Breast epithelium (tissue), 4 donors: Measurements from ENCODE around the gene CLSTN2. TPM values are rescaled to one million over a fixed set of nuclear protein-coding genes. Genes with fewer than 3 reads are reported as not detected.

ENCODE experiments used
- DNase-seq, 2 donors: peaks; one replicate each; pipeline ENCODE4 v3.0.0-alpha.2; 2019; ENCODE audit warnings: low spot score in 2 of 2
- H3K27ac ChIP-seq, 2 donors: fragments of 200-600 bp; sonication (generic) in 1 of 2; one replicate each; pipeline ENCODE4 v1.5.1; 2016 to 2019; ENCODE audit warnings: mild to moderate bottlenecking in 1 of 2
- H3K27me3 ChIP-seq, 2 donors: fragments of 200-600 bp; sonication (generic) in 1 of 2; one replicate each; pipeline versions ENCODE4 v1.5.1 to v1.6.0; 2017 to 2019; ENCODE audit warnings: control low read depth in 1 of 2, mild to moderate bottlenecking in 1 of 2
- H3K36me3 ChIP-seq: fragments of 200-600 bp; one replicate; pipeline ENCODE4 v1.5.1; 2019
- H3K4me1 ChIP-seq, 2 donors: fragments of 200-600 bp; sonication (generic); one replicate each; pipeline ENCODE4 v1.5.1; 2016 to 2019; ENCODE audit warnings: control low read depth in 1 of 2
- H3K4me3 ChIP-seq, 3 donors: fragments of 200-600 bp; sonication (generic); 1 replicate in 2 of 3; 2 replicates in 1 of 3; pipeline ENCODE4 v1.5.1; 2016 to 2019; ENCODE audit warnings: mild to moderate bottlenecking in 3 of 3, moderate library complexity in 2 of 3
- H3K9me3 ChIP-seq, 2 donors: fragments of 200-600 bp; sonication (generic) in 1 of 2; one replicate each; pipeline ENCODE4 v1.5.1; 2016 to 2019; ENCODE audit warnings: control low read depth in 1 of 2
- POLR2A ChIP-seq: fragments of 450-650 bp; IDR thresholded peaks from one replicate; pipeline ENCODE4 v1.6.1; 2016; ENCODE audit warnings: antibody characterized with exemption, mild to moderate bottlenecking, moderate library complexity
- POLR2AphosphoS5 ChIP-seq, 3 donors: sonication (generic); formaldehyde crosslinking; IDR thresholded peaks; one replicate each; pipeline ENCODE4 v1.6.1; 2017; ENCODE audit warnings: antibody characterized with exemption in 3 of 3
- intact Hi-C: fragments of 100-400 bp; cut with DNase I; formaldehyde crosslinking; loops from one replicate; pipeline ENCODE4 v1.15.1; 2023; ENCODE audit warnings: low total_unique reads
- total RNA-seq, 3 donors: library from RNA; depleted of rRNA; stranded (reverse); fragments of >200 nt; gene quantifications; one replicate each; pipeline ENCODE4 v1.1.0, GENCODE V29; 2016
- TF ChIP-seq, protein P1 (sequence below), 3 donors: fragments of 450-650 bp; IDR thresholded peaks; one replicate each; pipeline ENCODE4 v1.5.1; 2016 to 2017; ENCODE audit warnings: antibody characterized with exemption in 3 of 3, mild to moderate bottlenecking in 3 of 3, moderate library complexity in 3 of 3

CLSTN2 gene
- total RNA-seq, 3 donors from 2014 or later: 15.5 to 75.5 (median 33.1) TPM

DNA sequence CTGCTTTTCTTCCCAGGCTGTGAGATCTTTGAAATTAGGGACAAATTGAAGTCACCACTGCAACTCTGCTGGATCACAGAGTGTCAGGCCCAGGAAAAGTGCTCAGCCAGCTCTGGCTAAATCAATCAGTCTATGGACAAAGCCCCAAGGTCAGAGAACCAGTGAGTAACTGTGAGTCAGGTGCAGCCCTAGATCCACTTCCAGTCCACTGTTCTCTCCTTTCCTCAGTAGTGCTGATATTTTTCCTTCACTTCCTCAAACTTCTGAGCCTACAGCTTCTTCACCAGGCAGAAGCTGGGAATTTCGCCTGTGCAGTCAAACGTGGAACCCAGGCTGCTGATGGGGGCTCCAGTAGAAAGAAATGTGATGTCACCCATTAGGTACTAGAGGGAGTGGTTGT is 667.8 kb downstream of the CLSTN2 start:
- H3K27me3 ChIP-seq: no peaks in the 10 kb centered on the region
- H3K36me3 ChIP-seq: no peaks in the 10 kb centered on the region
- no peak overlapping the region for H3K4me3 ChIP-seq
- TF ChIP-seq POLR2A (no peak), POLR2AphosphoS5 (IDR thresholded peaks at IDR 0.05) (no peak)
- TF ChIP-seq, protein P1, sequence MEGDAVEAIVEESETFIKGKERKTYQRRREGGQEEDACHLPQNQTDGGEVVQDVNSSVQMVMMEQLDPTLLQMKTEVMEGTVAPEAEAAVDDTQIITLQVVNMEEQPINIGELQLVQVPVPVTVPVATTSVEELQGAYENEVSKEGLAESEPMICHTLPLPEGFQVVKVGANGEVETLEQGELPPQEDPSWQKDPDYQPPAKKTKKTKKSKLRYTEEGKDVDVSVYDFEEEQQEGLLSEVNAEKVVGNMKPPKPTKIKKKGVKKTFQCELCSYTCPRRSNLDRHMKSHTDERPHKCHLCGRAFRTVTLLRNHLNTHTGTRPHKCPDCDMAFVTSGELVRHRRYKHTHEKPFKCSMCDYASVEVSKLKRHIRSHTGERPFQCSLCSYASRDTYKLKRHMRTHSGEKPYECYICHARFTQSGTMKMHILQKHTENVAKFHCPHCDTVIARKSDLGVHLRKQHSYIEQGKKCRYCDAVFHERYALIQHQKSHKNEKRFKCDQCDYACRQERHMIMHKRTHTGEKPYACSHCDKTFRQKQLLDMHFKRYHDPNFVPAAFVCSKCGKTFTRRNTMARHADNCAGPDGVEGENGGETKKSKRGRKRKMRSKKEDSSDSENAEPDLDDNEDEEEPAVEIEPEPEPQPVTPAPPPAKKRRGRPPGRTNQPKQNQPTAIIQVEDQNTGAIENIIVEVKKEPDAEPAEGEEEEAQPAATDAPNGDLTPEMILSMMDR (IDR thresholded peaks at IDR 0.05): no peak
- intact Hi-C loops: no loop called here
- DNase-seq: no peak
- no peaks in the 10 kb centered on the region for H3K4me1 ChIP-seq
- H3K27ac ChIP-seq: no peak overlapping the region
- peaks cover 0 to 4% of the 10 kb centered on the region in 2 donors for H3K9me3 ChIP-seq

DNA sequence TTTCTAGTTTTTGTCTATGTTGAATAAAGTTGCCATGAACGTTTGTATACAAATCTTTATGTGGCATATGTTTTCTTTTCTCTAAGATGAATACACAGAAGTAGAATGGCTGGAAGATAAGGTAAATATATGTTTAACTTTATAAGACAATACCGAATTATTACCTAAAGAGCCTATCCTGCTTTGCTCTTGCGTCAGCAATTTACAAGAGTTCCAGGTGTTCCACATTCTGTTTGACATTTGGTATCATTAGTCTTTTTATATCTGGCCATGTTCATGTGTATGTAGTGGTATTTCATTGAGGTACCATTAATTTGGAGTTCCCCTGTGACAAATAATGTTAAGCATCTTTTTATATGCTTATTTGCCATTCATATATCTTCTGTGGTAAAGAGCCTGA is 668.8 kb downstream of the CLSTN2 start:
- H3K9me3 ChIP-seq: peaks cover 0 to 4% of the 10 kb centered on the region in 2 donors
- no peaks in the 10 kb centered on the region for H3K27me3 ChIP-seq
- H3K36me3 ChIP-seq: no peaks in the 10 kb centered on the region
- H3K4me1 ChIP-seq: no peaks in the 10 kb centered on the region
- intact Hi-C loops: no loop called here
- DNase-seq: no peak
- H3K27ac ChIP-seq: no peak overlapping the region
- no peak overlapping the region for H3K4me3 ChIP-seq
- no peak for TF ChIP-seq POLR2AphosphoS5 (IDR thresholded peaks at IDR 0.05)
- no peak for TF ChIP-seq POLR2A

DNA sequence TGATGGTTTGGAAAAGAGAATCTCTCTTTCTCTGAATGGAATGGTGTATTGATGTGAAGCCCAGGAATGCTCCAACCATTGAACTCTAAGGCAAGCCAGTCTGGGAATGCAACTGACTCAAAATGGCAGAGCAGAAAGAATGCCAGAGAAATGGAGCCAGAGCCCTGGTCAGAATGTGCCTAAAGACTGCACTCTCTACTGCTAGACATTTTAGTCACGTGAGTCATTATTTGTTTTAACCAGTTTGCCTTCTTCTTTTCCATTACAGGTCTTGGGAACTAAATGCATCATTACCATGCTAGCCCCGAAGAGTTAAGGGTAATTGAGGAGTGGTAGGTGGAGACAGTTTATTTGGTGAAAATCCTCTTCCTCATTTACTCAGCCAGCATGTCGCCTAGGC is 675.6 kb downstream of the CLSTN2 start:
- H3K4me1 ChIP-seq: no peaks in the 10 kb centered on the region
- TF ChIP-seq, protein P1 (IDR thresholded peaks at IDR 0.05): no peak
- TF ChIP-seq POLR2A: no peak
- TF ChIP-seq POLR2AphosphoS5 (IDR thresholded peaks at IDR 0.05): no peak

DNA sequence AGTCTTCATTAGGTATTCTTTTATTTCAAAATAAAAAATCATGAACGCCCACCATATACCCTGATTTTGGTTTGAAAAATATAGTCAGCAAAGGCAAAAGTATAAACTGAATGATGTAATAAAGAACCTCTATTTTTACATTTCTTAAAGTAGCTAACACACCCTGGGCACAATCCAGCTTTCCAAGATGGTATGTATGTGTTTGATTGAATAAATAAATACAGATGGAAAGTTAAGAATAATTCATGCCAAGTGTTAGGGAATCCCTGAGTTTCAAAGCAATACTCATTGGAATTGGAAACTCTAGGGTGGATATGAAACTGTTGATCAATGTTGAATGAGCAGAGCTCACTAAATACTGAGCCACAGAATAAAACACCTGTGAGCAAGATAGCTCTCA is 679.0 kb downstream of the CLSTN2 start:
- intact Hi-C loops: no loop called here
- no peaks in the 10 kb centered on the region for H3K27me3 ChIP-seq
- TF ChIP-seq, protein P1 (IDR thresholded peaks at IDR 0.05): no peak

More for the DNA sequence above, 675.6 kb downstream of the CLSTN2 start:
- H3K4me3 ChIP-seq: no peak overlapping the region
- H3K27ac ChIP-seq: no peak overlapping the region
- peaks cover 4% of the 10 kb centered on the region in 2 donors for H3K9me3 ChIP-seq
- DNase-seq: no peak
- no peaks in the 10 kb centered on the region for H3K36me3 ChIP-seq
- intact Hi-C loops: no loop called here
- no peaks in the 10 kb centered on the region for H3K27me3 ChIP-seq

DNA sequence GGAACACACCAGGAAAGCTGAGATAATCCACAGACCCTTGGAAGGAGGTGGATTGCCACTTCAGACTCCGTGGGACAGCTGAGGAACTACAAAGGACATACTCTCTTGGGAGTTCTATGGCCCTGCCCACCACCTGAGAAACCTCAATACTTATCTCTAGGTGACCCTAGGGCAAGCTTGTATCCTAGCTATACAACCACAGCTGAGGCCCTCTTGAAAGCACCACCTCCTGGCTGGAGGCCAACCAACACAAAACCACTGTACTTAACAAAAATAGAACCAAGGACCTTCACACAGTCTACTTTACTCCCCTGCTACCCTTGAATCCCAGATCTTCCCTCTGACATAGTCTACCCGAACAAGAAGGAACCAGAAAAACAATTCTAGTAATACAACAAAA is 682.1 kb downstream of the CLSTN2 start:
- intact Hi-C loops: no loop called here
- no peaks in the 10 kb centered on the region for H3K27me3 ChIP-seq
- no peaks in the 10 kb centered on the region for H3K36me3 ChIP-seq
- no peaks in the 10 kb centered on the region for H3K4me1 ChIP-seq
- DNase-seq: no peak
- H3K9me3 ChIP-seq: peaks cover 6 to 8% of the 10 kb centered on the region in 2 donors
- H3K4me3 ChIP-seq: no peak overlapping the region
- H3K27ac ChIP-seq: no peak overlapping the region
- TF ChIP-seq, protein P1 (IDR thresholded peaks at IDR 0.05): no peak

More for the DNA sequence above, 679.0 kb downstream of the CLSTN2 start:
- Histone ChIP-seq H3K4me1 (no peaks in the 10 kb centered on the region), H3K36me3 (no peaks in the 10 kb centered on the region), H3K9me3 (peaks cover 8 to 10% of the 10 kb centered on the region in 2 donors), H3K4me3 (no peak overlapping the region), H3K27ac (no peak overlapping the region)
- no peak for DNase-seq

DNA sequence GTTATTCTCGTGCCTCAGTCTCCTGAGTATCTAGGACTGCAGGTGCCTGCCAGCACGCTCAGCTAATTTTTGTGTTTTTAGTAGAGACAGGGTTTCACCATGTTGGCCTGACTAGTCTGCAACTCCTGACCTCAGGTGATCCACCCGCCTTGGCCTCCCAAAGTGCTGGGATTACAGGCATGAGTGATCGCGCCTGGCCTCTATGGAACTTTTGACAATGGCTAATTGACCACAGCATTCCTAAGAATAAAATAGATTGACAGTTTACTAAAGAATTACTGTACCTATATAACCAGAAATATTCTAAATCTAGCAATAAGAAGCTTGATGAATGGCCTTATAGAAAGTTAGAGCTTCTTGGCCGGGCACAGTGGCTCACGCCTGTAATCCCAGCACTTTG is 691.9 kb downstream of the CLSTN2 start:
- Histone ChIP-seq H3K36me3 (no peaks in the 10 kb centered on the region), H3K9me3 (no peaks in the 10 kb centered on the region), H3K4me3 (no peak overlapping the region), H3K27me3 (no peaks in the 10 kb centered on the region), H3K4me1 (no peaks in the 10 kb centered on the region), H3K27ac (no peak overlapping the region)
- DNase-seq: no peak
- TF ChIP-seq POLR2AphosphoS5 (IDR thresholded peaks at IDR 0.05): no peak
- TF ChIP-seq, protein P1 (IDR thresholded peaks at IDR 0.05): no peak
- TF ChIP-seq POLR2A: no peak
- intact Hi-C loops: no loop called here
